ENCODE results near the gene HERC4. TPM values are rescaled to one million over a fixed set of nuclear protein-coding genes. Genes with fewer than 3 reads are reported as not detected.
A peak's percentile ranks its signal among the peaks of the same experiment; 100 is the strongest.
"Not testable (repeated sequence)": the region's sequence is repeated elsewhere in the genome, so short reads cannot be mapped to it uniquely, and the experiment has no call there.

HERC4 gene
- polyA plus RNA-seq, 1 donor from 2014 or later: 19.7 TPM

DNA sequence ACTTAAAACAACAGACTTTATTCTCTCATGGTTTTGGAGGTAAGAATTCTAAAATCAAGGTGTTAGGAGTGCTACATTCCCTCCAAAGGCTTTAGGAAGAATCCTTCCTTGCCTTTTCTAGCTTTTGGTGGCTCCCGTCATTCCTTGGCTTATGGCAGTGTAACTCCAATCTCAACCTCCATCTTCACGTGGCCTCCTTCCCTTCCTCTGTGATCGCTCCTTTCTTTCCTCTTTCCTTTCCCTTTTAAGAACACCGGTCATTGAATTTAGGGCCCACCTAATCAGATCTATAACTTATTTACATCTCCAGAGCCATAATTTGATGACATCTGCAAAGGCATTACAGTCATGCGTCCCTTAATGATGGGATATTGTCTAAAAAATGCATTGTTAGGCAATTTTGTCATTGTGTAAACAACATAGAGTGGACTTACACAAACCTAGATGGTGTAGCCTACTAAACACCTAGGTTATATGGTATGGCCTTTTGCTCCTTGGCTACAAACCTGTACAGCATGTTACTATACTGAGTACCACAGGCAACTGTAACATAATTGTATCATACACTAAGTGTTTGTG lies 5.9 kb upstream of the HERC4 start:
- H3K27ac Mint-ChIP-seq: no peak overlapping the region
- no peaks in the 10 kb centered on the region for H3K36me3 Mint-ChIP-seq
- H3K27me3 Mint-ChIP-seq: no peaks in the 10 kb centered on the region

DNA sequence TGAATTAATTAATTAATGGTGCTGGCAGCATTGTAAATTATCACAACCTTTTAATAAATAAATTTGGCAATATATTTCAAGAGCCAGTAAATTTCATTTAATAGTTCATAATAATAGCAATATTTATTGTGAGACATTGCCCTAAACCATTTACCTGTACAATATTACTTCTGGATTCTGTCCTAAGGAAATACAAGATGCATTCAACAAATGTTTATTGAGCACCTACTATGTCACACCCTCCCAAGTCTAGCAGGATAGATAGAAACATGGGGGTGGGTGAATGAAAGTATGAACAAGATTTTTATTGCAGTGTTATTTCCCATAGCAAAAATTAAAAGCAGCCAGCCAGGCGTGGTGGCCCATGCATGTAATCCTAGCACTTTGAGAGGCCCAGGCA lies 4.4 kb upstream of the HERC4 start:
- Mint-ChIP-seq H3K27me3 (no peaks in the 10 kb centered on the region), H3K27ac (peak overlapping the region in 1 of 3 donors; percentile 35), H3K36me3 (no peaks in the 10 kb centered on the region), H3K4me3 (no peak overlapping the region), H3K4me1 (peaks cover 0 to 6% (median 3%) of the 10 kb centered on the region in 3 donors), H3K9me3 (no peaks in the 10 kb centered on the region)

More for the DNA sequence above, 5.9 kb upstream of the HERC4 start:
- H3K9me3 Mint-ChIP-seq: no peaks in the 10 kb centered on the region
- H3K4me3 Mint-ChIP-seq: no peak overlapping the region
- H3K4me1 Mint-ChIP-seq: no peaks in the 10 kb centered on the region

DNA sequence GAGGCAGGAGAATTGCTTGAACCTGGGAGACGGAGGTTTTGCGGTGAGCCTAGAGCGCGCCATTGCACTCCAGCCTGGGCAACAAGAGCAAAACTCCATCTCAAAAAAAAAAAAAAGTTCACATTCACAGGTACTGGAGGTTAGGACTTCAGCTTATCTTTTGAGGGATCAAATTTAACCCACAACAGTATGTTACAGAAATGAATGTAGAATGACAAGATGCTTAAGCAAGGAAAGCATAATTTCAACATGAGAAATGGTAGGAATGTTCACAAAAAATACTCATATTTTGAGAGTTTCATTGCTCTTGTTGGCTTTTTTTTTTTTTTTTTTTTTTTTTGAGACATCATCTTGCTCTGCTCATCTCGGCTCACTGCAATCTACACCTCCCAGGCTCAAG lies 1.9 kb upstream of the HERC4 start:
- peak overlapping the region in 2 of 4 donors; percentile 55 to 69 for H3K4me3 Mint-ChIP-seq
- H3K9me3 Mint-ChIP-seq: no peaks in the 10 kb centered on the region
- H3K4me1 Mint-ChIP-seq: peaks cover 8 to 20% (median 19%) of the 10 kb centered on the region in 3 donors
- H3K36me3 Mint-ChIP-seq: peaks cover 2% of the 10 kb centered on the region
- peak overlapping the region in 1 of 3 donors; percentile 96 for H3K27ac Mint-ChIP-seq
- H3K27me3 Mint-ChIP-seq: no peaks in the 10 kb centered on the region

DNA sequence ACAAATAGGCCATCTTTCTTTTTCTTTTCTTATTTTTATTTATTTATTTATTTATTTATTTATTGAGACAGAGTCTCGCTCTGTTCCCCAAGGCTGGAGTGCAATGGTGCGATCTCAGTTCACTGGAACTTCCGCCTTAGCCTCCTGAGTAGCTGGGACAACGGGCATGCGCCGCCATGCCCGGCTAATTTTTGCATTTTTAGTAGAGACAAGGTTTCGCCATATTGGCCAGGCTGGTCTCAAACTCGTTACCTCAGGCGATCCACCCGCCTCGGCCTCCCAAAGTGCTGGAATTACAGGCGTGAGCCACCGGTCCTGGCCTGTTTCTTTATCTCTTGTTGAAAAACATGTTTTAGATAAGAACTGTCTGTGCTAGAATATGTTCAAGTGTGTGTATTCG lies 998 bp upstream of the HERC4 start:
- H3K27ac Mint-ChIP-seq: peak overlapping the region in 2 of 3 donors; percentile 16 to 96
- not testable (repeated sequence) for H3K27me3 Mint-ChIP-seq, H3K9me3 Mint-ChIP-seq, H3K36me3 Mint-ChIP-seq
- H3K4me3 Mint-ChIP-seq: peak overlapping the region in 1 of 4 donors; percentile 96
- H3K4me1 Mint-ChIP-seq: peaks cover 12 to 27% (median 24%) of the 10 kb centered on the region in 3 donors

DNA sequence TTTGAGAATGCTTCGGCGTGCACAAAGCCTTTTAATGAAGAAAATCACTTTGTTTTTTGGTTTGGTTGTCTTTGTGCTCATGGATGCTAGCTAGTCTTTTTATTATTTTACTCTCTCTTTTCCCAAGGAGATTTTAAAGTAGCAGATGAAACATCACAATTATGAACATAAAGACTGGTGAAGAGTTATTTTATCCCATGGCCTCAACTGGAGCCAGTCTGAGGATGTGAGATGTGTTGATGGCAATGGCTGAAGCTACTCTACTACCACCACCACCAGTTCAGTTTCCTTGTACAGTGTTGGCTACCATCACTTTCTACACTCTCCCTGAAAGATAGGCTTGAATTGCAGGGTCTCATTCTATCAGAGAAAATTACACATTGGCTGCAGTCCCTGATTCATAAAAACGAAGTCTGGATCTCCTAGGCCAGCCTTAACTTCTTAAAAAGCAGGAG lies 494 bp upstream of the HERC4 start:
- Mint-ChIP-seq H3K9me3 (no peaks in the 10 kb centered on the region), H3K27me3 (no peaks in the 10 kb centered on the region), H3K4me1 (peaks cover 16 to 32% (median 29%) of the 10 kb centered on the region in 3 donors), H3K27ac (peak overlapping the region; percentile 96 to 99 (median 98)), H3K36me3 (peaks cover 6% of the 10 kb centered on the region), H3K4me3 (peak overlapping the region; percentile 95 to 97 (median 96))

DNA sequence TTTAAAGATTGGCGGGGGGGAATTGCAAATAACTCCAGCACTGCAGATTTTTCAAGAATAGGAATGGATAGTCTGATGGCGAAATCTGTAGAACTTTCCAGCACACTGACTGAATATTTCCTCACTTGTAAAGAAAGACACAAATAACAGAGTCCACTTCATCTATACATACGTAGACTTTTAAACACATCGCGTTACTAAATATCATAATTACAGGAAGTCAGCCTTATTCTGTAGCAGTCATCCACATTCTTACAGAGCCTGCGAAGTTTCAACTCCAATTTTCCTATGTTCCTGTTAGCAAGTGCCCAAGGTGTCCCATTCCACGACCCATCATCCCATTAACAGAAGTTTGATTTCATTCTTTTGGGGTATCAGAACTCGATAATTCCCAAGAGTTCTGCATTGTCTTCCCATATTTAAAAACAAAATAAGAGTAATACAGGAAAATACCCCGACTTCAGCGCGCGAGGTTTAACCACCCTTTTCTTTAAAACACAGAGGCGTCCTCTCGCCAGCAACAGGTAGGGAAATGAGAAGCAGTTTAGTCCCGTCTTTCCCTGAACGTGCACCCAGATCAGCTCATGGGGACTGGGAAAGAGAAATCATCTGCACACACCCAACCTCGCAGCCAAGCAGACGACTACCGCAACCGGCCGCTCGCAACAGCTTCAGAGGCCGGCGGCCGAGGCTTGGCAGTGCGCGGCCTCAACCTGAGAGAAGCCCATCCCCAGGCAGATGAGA lies 880 bp downstream of the HERC4 start:
- no peaks in the 10 kb centered on the region for H3K9me3 Mint-ChIP-seq
- peak overlapping the region; percentile 96 to 99 (median 98) for H3K27ac Mint-ChIP-seq
- H3K4me3 Mint-ChIP-seq: peak overlapping the region; percentile 95 to 97 (median 96)
- H3K27me3 Mint-ChIP-seq: no peaks in the 10 kb centered on the region
- peaks cover 6% of the 10 kb centered on the region for H3K36me3 Mint-ChIP-seq
- peaks cover 16 to 34% (median 29%) of the 10 kb centered on the region in 3 donors for H3K4me1 Mint-ChIP-seq

DNA sequence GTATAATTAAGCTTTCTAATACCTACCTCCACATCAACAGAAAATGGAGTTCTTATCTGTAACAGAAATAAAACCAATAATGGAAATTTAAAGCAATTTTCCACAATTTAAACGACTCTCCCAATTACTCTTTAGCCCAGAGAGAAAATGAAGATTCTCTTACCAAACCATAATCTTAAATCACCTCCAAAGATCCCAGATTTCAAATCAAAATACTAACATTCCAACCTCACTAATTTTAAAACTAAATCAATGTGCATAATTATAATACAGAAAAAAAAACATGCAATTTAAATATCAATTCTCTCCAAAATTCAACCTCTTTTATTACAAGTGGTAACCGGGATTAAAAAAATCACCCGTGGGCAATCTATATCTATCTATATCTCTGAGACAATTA lies 1.5 kb downstream of the HERC4 start:
- H3K27ac Mint-ChIP-seq: peak overlapping the region; percentile 96 to 99 (median 98)
- peaks cover 16 to 35% (median 29%) of the 10 kb centered on the region in 3 donors for H3K4me1 Mint-ChIP-seq
- H3K9me3 Mint-ChIP-seq: no peaks in the 10 kb centered on the region
- H3K27me3 Mint-ChIP-seq: no peaks in the 10 kb centered on the region
- peak overlapping the region; percentile 95 to 97 (median 96) for H3K4me3 Mint-ChIP-seq
- H3K36me3 Mint-ChIP-seq: peaks cover 6% of the 10 kb centered on the region

DNA sequence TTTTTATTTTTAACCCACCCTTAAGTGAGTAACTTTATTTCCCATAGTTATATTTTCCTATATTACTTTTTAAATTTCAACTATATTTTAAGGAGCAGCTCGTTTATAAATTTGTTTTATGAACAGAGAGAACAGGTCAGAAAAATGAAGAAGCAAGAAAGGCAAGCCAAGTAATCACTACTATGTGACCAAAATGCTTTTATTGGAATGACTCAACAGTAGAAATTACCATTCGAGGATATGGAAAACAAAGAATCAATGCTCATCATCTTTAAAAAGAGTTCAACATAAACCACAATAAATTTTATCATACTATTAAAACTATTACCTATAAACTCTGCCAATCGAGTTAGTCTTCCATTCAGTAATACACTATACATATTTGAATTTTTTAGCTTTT lies 7.6 kb downstream of the HERC4 start:
- Mint-ChIP-seq H3K36me3 (peaks cover 4% of the 10 kb centered on the region), H3K27ac (no peak overlapping the region), H3K4me1 (peaks cover 14 to 29% (median 22%) of the 10 kb centered on the region in 3 donors), H3K27me3 (no peaks in the 10 kb centered on the region), H3K9me3 (no peaks in the 10 kb centered on the region), H3K4me3 (no peak overlapping the region)

DNA sequence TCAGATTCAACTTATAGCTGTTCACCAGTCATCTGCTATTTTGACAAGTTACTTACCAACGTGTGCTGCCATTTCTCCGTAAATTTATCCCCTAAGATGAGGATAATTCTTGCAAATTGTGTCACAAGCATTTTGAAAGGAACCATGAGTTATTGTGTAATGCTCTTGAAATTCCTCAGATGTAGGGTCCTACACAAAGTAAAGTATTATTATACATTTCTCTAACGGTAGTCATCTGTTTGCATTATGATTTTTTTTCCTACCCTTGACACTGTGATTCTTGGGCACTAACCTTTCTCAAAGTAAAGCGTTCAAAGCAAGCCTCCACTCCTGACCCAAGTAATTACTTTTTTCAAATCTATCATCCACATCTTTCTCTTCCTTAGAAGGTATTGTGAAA lies 8.1 kb downstream of the HERC4 start:
- Mint-ChIP-seq H3K9me3 (no peaks in the 10 kb centered on the region), H3K27me3 (no peaks in the 10 kb centered on the region), H3K4me3 (no peak overlapping the region), H3K36me3 (peaks cover 4% of the 10 kb centered on the region), H3K4me1 (peaks cover 11 to 25% (median 24%) of the 10 kb centered on the region in 3 donors), H3K27ac (no peak overlapping the region)

DNA sequence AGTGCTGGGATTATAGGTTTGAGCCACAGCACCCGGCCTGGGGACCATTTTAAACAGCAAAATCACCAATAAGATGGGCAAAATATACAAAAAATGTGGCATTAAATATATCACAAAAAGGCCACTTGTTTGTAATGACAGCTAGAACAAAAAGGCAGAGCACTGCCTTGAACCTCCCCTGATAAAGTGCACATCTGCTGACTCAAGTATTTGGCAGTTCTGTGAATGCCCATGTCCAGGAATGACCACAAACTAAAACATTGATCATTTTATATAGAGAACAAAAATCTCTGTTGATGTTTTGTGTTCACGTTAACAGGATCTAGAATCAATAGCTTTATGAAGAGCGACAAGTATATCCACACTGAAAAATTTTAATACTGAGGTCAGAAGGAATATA lies 21.5 kb downstream of the HERC4 start:
- H3K4me3 Mint-ChIP-seq: no peak overlapping the region
- no peaks in the 10 kb centered on the region for H3K9me3 Mint-ChIP-seq
- peaks cover 17 to 41% (median 23%) of the 10 kb centered on the region in 3 donors for H3K4me1 Mint-ChIP-seq
- H3K36me3 Mint-ChIP-seq: peaks cover 4% of the 10 kb centered on the region
- no peaks in the 10 kb centered on the region for H3K27me3 Mint-ChIP-seq
- H3K27ac Mint-ChIP-seq: peak overlapping the region in 1 of 3 donors; percentile 19

DNA sequence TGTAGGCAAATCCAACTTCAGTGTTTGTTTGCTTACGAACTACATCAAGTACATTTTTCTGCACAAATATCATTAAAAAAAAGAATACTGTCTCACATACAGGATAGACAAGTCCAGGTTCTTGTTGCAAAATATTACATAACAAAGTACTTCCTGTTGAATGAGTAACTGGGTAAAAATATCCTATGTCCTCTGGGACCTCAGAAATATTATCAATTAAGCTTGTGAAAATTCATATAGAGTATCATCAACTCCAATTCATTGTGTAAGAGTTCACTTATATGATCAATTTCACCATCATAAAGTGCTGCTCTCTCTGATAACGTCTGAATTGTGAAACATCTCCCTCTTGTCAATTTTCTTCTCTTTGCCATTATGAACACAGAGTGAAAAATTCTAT lies 22.6 kb downstream of the HERC4 start:
- Mint-ChIP-seq H3K27me3 (no peaks in the 10 kb centered on the region), H3K27ac (no peak overlapping the region), H3K9me3 (no peaks in the 10 kb centered on the region), H3K4me3 (no peak overlapping the region), H3K36me3 (peaks cover 5% of the 10 kb centered on the region), H3K4me1 (peaks cover 27 to 48% (median 31%) of the 10 kb centered on the region in 3 donors)

DNA sequence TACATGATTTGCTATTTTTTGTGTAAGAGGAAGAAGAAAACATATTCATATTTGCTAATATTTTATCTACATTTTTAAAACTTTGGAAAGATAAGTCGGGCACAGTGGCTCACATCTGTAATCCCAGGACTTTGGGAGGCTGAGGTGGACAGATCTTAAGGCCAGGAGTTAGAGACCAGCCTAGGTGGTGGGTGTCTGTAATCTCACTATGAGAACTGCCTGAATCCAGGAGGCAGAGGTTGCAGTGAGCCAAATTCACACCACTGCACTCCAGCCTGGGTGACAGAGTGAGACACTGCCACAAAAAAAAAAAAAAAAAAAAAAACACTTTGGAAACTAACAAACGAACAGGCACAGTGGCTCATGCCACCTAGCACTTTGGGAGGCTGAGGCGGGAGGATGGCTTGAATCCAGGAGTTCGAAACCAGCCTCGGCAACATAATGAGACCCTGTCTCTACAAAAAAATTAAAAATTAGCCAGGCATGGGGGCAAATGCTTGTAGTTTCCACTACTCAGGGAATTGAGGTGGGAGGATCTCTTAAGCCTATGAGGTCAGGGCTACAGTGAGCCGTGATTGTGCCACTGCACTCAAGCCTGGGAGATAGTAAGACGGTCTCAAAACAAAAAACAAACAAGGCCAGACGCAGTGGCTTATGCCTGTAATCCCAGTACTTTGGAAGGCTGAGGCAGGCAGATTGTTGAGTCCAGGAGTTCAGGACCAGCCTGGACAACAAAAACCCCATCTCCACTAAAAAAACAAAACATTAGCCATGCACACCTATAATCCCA lies 25.6 kb downstream of the HERC4 start:
- H3K27ac Mint-ChIP-seq: peak overlapping the region in 1 of 3 donors; percentile 91
- H3K27me3 Mint-ChIP-seq: no peaks in the 10 kb centered on the region
- peaks cover 13% of the 10 kb centered on the region for H3K36me3 Mint-ChIP-seq
- H3K4me3 Mint-ChIP-seq: peak overlapping the region in 1 of 4 donors; percentile 17
- H3K4me1 Mint-ChIP-seq: peaks cover 39 to 60% (median 42%) of the 10 kb centered on the region in 3 donors
- no peaks in the 10 kb centered on the region for H3K9me3 Mint-ChIP-seq

DNA sequence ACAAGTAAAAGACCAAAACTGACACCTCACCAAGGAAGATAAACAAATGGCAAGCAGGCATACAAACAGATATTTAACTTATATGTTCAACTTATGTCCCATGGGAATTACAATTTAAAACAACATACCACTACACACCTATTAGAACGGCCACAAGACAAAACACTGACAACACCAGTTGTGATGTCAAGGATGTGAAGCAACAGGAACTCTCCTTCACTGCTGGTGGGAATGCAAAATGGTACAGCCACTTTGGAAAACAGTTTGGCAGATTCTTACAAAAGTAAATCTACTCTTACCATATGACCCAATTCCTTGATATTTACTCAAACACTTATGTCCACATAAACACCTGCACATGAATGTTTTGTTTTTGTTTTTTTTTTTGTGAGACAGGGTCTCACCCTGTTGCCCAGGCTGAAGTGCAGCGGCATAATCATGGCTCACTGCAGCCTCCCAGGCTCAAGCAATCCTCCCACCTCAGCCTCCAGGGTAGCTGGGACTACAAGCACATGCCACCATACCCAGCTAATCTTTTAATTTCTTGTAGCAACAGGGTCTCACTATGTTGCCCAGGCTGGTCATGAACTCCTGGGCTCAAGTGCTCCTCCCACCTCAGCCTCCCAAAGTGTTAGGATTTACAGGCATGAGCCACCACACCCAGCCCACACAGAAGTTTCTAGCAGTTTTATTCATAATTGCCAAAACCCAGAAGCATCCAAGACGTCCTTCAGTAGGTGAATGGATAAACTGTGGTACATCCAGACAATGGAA lies 27.3 kb downstream of the HERC4 start:
- Mint-ChIP-seq H3K4me1 (peaks cover 34 to 52% (median 40%) of the 10 kb centered on the region in 3 donors), H3K27ac (peak overlapping the region in 2 of 3 donors; percentile 16 to 24), H3K9me3 (no peaks in the 10 kb centered on the region), H3K4me3 (peak overlapping the region in 2 of 4 donors; percentile 3 to 69), H3K36me3 (peaks cover 13% of the 10 kb centered on the region), H3K27me3 (no peaks in the 10 kb centered on the region)

DNA sequence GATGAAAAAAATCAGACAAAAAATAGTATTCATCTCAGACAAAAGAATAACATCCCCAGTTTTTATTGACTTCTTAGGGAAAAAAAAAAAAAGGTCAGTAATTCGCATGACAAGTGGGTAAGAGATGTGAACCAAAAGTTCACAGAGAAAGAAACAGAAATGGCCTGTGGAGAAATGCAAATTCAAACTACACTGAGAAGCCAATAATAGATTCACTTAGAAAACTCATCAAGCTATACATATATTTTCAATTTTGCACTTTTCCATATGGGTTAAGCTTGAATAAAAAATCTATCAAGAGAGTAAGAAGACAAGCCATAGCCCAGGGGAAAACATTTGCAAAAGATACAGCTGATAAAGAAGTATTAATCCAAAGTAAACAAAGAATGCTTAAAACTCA lies 28.0 kb downstream of the HERC4 start:
- H3K4me3 Mint-ChIP-seq: peak overlapping the region in 3 of 4 donors; percentile 3 to 69 (median 18)
- H3K27me3 Mint-ChIP-seq: no peaks in the 10 kb centered on the region
- no peaks in the 10 kb centered on the region for H3K9me3 Mint-ChIP-seq
- peak overlapping the region in 1 of 3 donors; percentile 8 for H3K27ac Mint-ChIP-seq
- H3K36me3 Mint-ChIP-seq: peaks cover 13% of the 10 kb centered on the region
- H3K4me1 Mint-ChIP-seq: peaks cover 32 to 46% (median 35%) of the 10 kb centered on the region in 3 donors

Data from IgD-negative memory B cell (primary cell).